ENCODE results near the gene FZD8.

- TF ChIP-seq CTCF (IDR thresholded peaks at IDR 0.05; ENCODE audit: low read length), result no peak
- TF ChIP-seq EZH2phosphoT487 (IDR thresholded peaks at IDR 0.05; ENCODE audit: low read length), result no peak
Measured at GRCh38 chr10:35640951-35641675, 983 bp downstream of the FZD8 start.
